HG02763 (cell line): Measurements from ENCODE around the gene TSPAN18.
A peak's percentile ranks its signal among the peaks of the same experiment; 100 is the strongest.

Experiments
- ATAC-seq: cut with Tn5 transposase; IDR thresholded peaks from one replicate; pipeline ENCODE4 v1.9.1; 2021; ENCODE audit warnings: mild to moderate bottlenecking, moderate library complexity; ENCODE audit not compliant: unreplicated experiment

The TSPAN18 gene

DNA sequence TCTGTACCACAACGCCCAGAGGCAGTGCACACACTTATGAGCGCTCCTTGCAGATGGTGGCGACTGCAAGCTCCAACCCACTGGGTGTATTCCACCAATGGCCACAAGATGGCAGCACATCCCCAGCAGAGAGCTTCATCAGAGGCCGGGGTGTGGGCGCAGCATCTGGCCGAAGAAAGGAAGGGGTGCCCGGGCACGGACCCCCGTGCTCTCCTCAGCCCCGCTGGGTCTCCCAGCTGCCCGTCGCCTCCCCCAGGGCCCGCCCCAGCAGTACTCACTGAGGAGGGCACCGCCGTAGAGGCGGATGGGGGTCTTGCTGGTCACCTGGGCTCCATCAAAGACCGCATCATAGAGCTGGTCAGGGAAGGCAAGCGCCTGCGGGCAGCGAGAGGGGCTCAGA, 209.8 kb downstream of the TSPAN18 start:
- no peak for ATAC-seq

DNA sequence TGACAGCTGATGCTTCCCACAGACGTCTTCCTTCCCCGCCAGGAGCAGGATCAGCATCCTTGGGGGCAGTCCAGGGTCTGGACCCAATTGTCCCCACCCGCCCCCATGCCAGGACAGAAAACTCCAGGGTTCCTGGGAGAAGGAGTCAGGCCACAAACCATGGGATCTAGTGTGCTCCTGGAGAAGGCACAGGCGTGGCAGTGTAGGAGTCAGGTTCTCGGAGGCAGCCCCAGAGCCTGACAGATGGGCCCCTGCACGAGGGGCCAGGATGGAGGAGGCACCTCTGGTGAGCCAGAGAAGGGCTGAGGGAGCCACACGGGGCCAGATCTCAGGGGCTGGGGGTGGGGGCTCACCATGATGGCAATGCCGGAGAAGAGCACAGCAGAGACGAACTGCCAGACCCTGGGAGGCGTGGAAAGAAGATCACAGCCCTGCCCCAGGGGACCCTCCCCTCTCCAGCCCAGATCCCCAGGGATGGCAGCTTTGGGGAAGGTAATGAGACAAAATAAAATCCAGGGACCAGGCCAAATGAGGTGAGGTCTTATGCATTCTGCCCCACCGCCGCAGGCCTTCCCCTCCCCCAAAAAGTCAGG, 210.3 kb downstream of the TSPAN18 start:
- no peak for ATAC-seq

GRCh38 chr11:44938066-44938691, 211.4 kb downstream of the TSPAN18 start:
- no peak for ATAC-seq

GRCh38 chr11:44939673-44940395, 213.1 kb downstream of the TSPAN18 start:
- no peak for ATAC-seq

DNA sequence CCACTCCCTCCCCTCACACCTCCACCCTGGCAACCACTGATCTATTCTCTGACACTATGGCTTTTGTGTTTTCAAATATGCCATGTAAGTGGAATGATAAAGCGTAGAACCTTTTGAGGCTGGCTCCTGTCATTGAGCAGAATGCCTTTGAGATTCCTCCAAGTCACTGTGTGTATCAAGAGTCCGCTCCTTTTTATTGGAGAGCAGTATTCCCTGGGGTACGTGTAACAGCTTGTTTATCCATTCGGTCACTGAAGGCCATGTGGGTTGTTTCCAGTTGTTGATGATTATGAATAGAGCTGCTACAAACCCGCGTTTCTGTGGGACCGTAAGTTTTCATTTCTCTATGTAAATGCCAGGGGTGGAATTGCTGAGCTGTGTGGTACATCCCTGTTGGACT, 213.6 kb downstream of the TSPAN18 start:
- ATAC-seq: no peak

- ATAC-seq: no peak
These were observed 214.1 kb downstream of the TSPAN18 start for GRCh38 chr11:44940835-44941234.

DNA sequence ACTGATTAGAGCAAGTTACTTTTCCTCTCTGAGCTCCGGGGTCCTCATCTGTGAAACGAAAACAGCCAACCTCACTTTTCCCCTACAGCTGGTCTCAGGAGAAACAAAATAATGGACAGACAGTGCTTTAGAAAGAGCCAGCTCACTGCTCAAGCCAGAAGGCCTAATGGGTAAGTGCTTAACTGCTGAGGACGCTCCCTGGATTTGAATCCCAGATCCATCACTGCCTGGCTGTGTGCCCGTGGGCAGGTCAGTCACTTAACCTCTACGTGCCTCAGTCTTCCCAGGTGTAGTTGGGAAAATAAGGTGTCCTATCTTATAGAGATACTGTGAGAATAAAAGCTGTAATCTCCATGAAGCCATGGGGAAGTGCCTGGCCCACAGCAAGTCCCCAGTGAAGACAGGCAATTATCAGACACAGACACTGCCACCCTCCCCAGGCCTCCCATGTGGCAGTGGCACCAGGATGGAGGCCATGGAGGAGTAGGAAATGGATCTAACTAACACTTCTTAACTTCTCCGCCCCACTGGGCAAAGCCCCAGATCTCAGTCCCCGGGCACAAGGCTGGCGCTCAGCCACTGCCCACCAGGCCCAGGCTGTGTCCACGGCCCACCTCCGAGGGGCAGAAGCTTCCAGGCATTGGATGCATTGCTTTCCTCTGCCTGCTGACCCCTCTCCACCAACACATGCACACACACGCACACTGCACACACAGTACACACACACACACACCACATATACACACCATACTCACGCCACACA, 214.7 kb downstream of the TSPAN18 start:
- ATAC-seq: no peak

DNA sequence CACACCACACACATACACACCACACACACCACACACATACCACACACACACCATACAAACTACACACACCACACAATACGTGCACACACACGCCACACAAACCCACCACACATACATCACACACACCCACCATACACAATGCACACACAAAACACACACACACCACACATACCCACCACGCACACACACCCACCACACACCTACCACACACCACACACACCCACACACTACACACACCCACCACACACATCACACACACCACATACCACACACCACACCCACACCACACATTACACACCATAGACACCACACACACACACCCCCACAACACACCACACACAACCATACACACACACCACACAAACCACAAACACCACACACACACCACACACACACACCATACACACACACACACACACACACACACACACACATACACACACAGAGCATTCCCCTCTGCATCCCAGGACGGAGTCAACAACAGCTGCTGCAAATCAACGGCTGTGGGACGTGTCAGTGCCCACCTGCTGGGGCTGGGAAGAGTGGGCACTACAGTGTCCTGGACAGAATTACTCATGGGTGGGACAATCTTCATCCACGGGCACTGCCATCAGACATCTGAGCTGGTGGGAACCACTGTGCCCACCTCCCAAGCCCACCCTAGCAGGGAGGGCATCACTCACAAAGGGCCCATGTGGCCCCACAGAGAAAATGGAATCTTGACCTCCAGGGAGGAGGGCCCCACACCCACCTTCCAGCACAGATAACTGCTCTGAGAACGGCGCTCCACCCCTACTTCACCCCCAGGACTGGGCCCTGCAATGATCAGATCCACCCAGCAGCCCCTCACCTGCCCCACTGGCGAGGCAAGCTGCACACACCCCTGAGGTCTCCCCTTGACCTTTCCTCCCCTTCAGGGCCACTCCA, 215.5 kb downstream of the TSPAN18 start:
- ATAC-seq: no peak

GRCh38 chr11:44943118-44943517, 216.4 kb downstream of the TSPAN18 start:
- ATAC-seq: peak; percentile 71

DNA sequence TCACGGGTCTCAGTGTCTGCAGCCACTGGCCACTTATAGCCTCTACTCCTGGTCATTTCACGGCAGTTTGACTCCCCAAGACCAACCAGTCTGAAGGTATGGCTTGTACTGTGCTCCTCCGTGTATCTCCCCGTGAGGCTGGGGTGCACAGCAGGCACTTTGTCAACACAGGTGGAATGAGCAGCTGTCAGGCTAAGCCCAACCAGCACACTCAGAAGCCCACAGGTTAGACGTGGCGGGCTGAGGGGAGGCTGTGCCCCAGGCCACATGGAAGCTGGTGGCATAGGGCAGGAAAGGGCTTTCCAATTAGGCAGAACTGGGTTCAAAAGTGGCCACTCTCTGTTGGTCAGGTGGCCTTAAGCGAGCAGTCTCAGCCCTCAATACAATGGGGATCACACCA, 216.9 kb downstream of the TSPAN18 start:
- no peak for ATAC-seq

DNA sequence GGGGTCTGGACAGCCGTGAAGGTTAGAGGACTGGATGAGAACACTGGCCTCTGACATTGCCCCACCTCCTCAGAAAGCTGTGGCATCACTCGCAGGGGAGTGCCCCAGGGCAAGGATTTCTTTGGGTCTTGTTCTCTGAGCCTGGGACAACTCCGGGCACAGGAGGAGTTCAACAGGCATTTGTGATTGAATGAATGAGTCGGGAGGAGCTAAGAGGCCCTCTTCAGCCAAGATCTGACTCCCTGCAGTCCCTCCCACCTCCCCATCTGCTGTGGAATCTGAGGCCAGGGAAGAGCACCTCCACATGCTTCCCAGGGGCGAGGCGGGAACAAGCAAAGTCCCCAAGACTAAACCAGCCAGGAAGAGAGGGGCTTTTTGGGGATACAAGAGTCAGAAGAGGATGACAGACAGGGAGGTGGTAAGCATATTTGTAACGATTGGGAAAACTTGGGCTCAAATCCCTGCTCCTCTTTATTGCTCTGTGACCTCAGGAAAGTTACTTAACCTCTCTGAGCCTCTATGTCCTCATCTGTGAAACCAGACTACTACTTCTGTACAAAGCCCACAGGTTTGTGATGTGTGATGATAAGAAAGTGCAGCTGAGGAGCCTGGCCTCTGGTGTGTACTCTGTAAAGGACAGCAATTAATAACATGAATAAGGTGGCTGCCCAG, 217.6 kb downstream of the TSPAN18 start:
- ATAC-seq: no peak

- ATAC-seq: no peak
These were observed 218.1 kb downstream of the TSPAN18 start for GRCh38 chr11:44944853-44945235.

GRCh38 chr11:44945666-44946065, 218.9 kb downstream of the TSPAN18 start:
- ATAC-seq: no peak

GRCh38 chr11:44946263-44946662, 219.5 kb downstream of the TSPAN18 start:
- ATAC-seq: no peak

DNA sequence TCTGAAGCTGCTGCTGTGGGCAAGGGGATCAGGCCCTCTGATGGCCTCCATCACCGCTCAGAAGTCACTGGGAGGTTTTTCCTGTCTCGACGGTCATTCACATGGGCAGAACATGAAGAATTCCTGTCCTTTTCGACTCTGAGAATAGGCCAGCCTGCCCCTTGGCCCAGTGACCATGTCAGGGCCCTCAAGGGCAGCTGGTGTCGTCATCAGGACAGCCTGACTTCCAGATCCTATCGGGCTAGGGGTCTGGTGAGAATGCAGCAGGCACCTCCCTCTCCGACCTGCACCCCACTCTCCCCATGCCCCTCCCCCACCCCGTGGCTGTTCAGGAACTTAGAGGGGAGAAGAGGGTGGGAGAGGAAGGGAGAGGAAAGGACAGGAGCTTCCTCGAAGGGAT, 220.4 kb downstream of the TSPAN18 start:
- ATAC-seq: no peak

DNA sequence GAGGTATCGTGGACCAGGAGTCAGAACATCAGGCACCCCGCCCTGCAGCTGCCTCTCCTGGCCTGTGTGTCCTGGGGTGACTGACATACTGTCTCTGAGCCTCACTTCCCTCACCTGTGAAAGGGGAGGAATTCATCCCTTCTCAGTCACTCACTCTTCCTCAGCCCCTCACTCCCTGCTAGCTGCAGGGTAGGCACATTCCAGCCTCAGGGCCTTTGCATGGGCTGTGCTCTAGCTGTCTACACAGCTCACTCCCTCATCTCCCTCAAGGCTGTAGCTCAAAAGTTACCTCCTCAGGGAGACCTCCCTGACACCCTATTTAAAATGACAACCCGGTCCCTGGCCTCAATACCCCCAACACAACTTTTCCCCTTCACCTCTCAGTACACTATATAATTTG, 221.4 kb downstream of the TSPAN18 start:
- no peak for ATAC-seq

DNA sequence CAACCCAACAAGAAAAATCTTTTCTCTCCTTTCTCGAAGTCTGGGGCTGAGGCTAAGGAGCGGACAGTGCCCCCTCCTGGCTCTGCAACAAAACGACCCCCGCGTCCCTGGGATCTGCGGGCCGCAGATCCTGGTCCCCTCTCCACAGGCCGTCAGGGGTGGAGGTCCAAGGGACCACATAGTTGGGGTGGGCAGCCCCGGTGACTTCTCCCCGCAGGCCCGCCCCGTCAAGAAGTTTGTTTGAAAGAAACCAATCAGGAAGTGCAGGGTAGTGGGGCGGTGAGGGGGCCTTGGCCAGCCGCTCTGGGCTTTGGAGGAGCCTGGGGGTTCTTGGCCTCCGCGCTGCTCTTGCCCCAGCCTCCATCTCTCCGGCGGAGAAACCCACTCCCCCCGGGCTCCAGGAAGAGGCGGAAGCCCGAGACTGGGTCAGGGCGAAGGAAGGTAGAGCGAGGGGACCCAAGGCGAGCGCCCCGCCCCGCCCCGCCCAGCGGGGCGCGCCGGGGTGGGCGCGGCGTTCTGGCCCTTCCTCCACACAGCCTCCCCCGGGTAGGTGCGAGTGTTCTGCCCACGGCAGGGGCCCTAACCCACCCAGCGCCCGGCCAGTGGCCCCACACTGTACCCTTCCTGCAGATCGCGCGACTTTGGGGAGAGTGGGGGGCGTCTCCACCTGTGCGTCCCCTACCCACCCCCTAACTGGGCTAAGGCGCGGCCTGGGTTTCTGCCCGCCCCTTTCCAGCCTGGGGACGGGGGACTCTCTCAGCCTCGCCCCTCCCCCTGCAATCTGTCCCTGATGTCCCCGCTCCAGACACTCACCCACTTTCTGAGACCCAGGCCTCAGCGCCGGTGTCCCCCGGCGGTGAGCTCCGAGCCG, 222.6 kb downstream of the TSPAN18 start:
- no peak for ATAC-seq

GRCh38 chr11:44950031-44950624, 223.4 kb downstream of the TSPAN18 start:
- ATAC-seq: no peak
